Naive B cell (primary cell): ENCODE results near the gene APRT. TPM values are rescaled to one million over a fixed set of nuclear protein-coding genes. Genes with fewer than 3 reads are reported as not detected.

ENCODE experiments used
- ATAC-seq, 2 donors: fragments of 150-1000 bp; cut with Tn5 transposase; 2 replicates each; pipeline ENCODE4 v1.10.0; 2021; ENCODE audit warnings: low read depth in 2 of 2, mild to moderate bottlenecking in 2 of 2, moderate library complexity in 2 of 2
- DNase-seq: peaks from one replicate; pipeline ENCODE4 v3.0.0; 2022
- H3K27ac Mint-ChIP-seq, 6 donors: one replicate each; pipeline ENCODE4 v1.8.0; 2020 to 2022; ENCODE audit warnings: mild to moderate bottlenecking in 6 of 6, mixed read lengths in 6 of 6, moderate library complexity in 5 of 6, inconsistent platforms in 2 of 6
- H3K27me3 Mint-ChIP-seq, 3 donors: one replicate each; pipeline ENCODE4 v1.8.0; 2021 to 2022; ENCODE audit warnings: mixed read lengths in 3 of 3, mild to moderate bottlenecking in 1 of 3
- H3K36me3 Mint-ChIP-seq, 2 donors: one replicate each; pipeline ENCODE4 v1.8.0; 2020 to 2022; ENCODE audit warnings: mixed read lengths in 2 of 2, inconsistent platforms in 1 of 2, mild to moderate bottlenecking in 1 of 2
- H3K4me1 Mint-ChIP-seq, 3 donors: one replicate each; pipeline ENCODE4 v1.8.0; 2020 to 2022; ENCODE audit warnings: mixed read lengths in 3 of 3, inconsistent platforms in 1 of 3, mild to moderate bottlenecking in 1 of 3, moderate library complexity in 1 of 3
- H3K4me3 Mint-ChIP-seq, 8 donors: one replicate each; pipeline ENCODE4 v1.8.0; 2020 to 2022; ENCODE audit warnings: mild to moderate bottlenecking in 8 of 8, mixed read lengths in 8 of 8, moderate library complexity in 8 of 8, inconsistent platforms in 2 of 8
- H3K9me3 Mint-ChIP-seq, 7 donors: one replicate each; pipeline ENCODE4 v1.8.0; 2020 to 2022; ENCODE audit warnings: mixed read lengths in 7 of 7, mild to moderate bottlenecking in 5 of 7, inconsistent platforms in 2 of 7, moderate library complexity in 1 of 7
- polyA plus RNA-seq, 6 donors: library from polyadenylated mRNA; unstranded; fragments of 300-500 nt; fragmentation: Illumina TruSeq; gene quantifications; one replicate each; pipeline ENCODE4 v1.2.3, GENCODE V29; 2021; ENCODE audit warnings: low read depth in 6 of 6

Gene APRT, protein sequence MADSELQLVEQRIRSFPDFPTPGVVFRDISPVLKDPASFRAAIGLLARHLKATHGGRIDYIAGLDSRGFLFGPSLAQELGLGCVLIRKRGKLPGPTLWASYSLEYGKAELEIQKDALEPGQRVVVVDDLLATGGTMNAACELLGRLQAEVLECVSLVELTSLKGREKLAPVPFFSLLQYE
- 100 to 1,000 TPM; 330 to 484 (median 384) TPM for polyA plus RNA-seq

DNA sequence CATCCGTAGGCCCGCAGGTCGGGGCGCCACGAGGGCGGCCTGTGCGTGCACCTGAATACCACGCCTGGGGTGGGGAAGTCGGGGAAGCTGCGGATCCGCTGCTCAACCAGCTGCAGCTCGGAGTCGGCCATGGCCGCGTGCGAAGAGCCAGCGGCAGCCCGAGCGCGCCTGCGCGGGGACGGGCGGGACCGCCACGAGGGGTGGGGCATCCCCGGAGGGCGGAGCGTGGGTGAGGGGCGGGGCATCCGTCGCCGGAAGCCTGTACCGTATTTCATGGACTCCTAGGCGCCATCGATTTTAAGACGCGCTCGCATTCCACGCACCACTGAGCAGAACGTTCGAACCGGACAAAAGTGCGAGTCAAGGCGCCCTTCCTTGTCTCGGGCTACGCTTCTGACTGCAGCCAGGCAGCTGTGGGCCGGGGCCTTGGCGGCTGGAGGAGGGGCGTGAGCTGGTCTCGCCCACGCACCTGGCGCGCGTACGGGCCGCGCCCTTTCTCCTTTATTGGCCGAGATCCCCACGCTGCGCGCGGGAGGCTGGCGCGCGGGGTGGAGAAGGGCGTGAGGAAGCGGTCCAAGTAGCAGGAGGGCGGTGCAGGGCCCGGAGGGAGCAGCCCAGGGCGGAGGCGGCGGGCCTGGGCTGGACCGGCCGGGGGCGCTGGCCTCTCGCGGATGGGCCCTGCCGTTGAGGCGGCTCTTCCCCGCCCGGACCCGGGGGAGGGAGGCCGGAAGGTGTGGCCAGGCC is at the start of gene APRT:
APRT (minus strand) TSS at position 160 of the 744 bp plus-strand sequence; CDS start at position 131, 29 bp downstream.
- no peaks in the 10 kb centered on the region for H3K27me3 Mint-ChIP-seq
- ATAC-seq: peak; percentile 81 to 82
- peak within 1 kb of the TSS; percentile 90 to 99 (median 98) for H3K27ac Mint-ChIP-seq
- no peaks in the 10 kb centered on the region for H3K36me3 Mint-ChIP-seq
- peak within 1 kb of the TSS; percentile 91 to 98 (median 94) for H3K4me3 Mint-ChIP-seq
- peak; percentile 98 for DNase-seq
- peaks cover 12 to 35% (median 14%) of the 10 kb centered on the region in 3 donors for H3K4me1 Mint-ChIP-seq
- no peaks in the 10 kb centered on the region for H3K9me3 Mint-ChIP-seq

DNA sequence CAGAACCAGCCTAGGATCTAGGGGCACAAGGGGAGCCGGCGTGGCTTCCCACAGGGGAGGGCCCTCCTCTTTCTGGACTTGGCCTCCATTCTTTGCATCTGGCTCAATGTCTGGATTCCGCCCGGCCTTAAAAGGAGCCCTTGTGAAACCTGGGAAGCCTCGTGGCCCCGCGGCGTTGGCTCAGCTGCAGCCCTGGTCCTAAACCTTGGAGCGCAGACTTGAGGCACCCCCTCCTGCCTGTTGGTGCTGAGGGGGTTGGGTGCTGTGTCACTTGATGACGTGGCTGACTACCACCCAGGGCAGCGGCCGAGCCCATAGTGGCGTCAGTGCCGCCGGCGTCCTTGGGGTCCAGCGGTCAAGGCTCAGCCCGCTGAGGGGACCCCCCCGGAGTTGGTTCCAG is 49.6 kb upstream of the APRT start:
- Mint-ChIP-seq H3K27me3 (no peaks in the 10 kb centered on the region), H3K27ac (no peak overlapping the region), H3K9me3 (no peaks in the 10 kb centered on the region), H3K4me3 (peak overlapping the region in 1 of 8 donors; percentile 70), H3K36me3 (no peaks in the 10 kb centered on the region), H3K4me1 (peaks cover 12 to 15% (median 14%) of the 10 kb centered on the region in 3 donors)
- no peak for ATAC-seq
- DNase-seq: no peak

DNA sequence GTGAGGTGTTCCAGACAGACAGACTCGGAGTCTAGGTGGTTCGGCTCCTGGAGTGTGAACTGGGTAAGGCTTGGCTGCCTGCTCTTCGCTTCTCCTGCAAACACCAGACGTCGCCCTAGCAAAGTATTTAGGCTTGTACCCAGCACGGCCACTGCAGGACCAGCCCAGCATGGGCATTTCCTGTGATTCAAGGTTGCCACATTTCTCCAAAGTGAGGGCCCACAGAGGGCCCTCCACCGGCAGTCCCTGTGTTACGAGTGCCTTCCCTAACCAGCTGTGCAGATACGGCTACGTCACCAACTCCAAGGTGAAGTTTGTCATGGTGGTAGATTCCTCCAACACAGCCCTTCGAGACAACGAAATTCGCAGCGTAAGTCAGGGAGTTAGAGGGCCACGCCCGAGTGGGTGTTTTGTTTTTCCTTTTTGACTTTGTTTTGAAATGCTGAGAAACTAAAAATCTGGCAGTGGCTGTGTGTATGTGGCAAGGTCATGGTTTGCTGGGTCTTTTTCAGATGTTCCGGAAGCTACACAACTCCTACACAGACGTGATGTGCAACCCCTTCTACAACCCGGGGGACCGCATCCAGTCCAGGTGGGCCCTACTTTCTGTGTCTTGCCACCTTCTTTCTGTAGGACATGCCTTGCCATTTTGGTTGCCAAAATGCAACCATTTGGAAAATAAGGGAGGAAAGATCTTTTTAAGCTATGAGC is 47.8 kb upstream of the APRT start:
- Mint-ChIP-seq H3K36me3 (no peaks in the 10 kb centered on the region), H3K4me3 (peak overlapping the region in 3 of 8 donors; percentile 54 to 76 (median 61)), H3K4me1 (peaks cover 20 to 30% (median 25%) of the 10 kb centered on the region in 3 donors), H3K9me3 (no peaks in the 10 kb centered on the region), H3K27ac (no peak overlapping the region), H3K27me3 (no peaks in the 10 kb centered on the region)
- DNase-seq (no peak), ATAC-seq (no peak)

DNA sequence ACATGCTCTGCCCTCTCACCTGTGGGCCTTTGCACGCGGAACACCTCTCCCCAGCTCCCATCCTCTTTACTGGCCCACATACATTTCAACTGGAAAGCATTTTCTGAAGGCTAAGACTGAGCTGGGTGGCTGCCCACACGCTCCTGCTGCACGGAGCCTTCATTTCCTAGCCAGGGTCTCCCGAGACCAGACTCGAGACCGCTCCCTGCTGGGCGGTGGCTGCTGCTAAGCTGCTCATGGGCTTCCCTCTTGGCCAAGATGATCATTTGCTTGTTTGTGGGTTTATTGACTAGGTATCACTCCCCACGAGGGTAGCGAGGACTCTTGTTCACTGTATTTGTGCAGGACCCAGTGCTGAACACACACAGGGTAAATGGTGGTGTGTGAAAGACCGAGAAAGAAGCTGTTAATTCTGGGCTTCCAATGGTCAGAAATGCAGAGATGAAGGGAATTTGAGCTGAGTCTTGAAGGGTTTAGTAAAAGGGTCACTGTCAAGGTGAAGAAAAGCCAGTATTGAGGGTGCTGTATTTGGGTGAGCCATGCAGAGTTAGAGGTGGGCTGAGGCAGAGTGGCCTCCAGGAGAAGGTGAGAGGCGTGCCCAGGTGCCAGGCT is 46.1 kb upstream of the APRT start:
- Mint-ChIP-seq H3K9me3 (no peaks in the 10 kb centered on the region), H3K4me1 (peaks cover 20 to 33% (median 27%) of the 10 kb centered on the region in 3 donors), H3K27me3 (no peaks in the 10 kb centered on the region), H3K36me3 (no peaks in the 10 kb centered on the region), H3K4me3 (peak overlapping the region; percentile 95 to 100 (median 97)), H3K27ac (peak overlapping the region; percentile 91 to 99 (median 96))
- peak; percentile 49 to 53 for ATAC-seq
- DNase-seq: peak; percentile 64

DNA sequence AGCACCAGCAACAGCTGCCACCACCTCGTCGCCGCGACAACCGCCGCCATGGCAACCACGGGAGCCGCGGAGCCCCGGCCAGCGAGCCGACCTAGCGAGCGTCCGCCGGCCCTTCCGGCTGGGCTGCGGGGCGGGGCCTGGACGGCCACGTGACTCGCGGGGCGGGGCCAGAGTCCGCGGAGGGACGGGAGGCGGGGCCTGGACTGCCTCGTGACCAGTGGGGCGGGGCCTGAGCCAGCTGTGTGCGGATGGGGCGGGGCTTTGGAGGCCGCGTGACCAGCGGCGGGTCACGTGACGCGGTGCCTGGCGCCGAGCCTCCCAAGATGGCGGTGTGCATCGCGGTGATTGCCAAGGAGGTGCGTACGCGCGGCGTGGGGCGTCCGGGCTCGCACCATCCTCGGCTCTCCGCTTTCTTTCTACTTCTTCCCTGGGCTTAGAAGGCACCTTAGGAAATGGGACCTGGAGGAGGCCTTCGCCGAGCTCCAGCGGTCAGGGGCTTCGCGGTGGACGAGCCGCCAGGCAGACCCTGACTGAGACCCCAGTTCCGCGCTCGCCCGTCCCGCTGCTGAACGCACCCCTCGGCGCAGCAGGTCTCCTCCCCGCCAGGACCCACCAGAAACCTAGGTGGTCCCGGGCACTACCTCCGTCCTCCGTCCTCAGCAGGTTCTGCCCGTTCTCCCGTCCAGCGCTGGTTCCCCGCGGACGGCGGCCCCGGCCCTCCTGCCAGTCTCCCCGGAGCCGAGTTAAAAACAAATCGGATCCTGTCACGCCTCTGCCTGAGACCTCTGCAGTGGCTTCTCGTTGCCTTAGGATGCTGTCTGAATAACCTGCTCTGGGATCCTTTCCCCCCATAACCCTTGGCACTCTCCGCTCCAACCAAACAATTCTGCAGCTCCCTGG is 45.4 kb upstream of the APRT start, which contains the start of the genes GALNS and TRAPPC2L:
GALNS (minus strand) TSS at position 120 of the 900 bp plus-strand sequence; CDS start at position 50, 70 bp downstream.
TRAPPC2L (plus strand) TSS at position 300 of the 900 bp plus-strand sequence; CDS start at position 324, 24 bp downstream.
- Mint-ChIP-seq H3K27ac (peak within 1 kb of the TSS; percentile 93 to 99 (median 96)), H3K36me3 (no peaks in the 10 kb centered on the region), H3K4me3 (peak within 1 kb of the TSS; percentile 95 to 100 (median 97)), H3K9me3 (no peaks in the 10 kb centered on the region), H3K27me3 (no peaks in the 10 kb centered on the region), H3K4me1 (peaks cover 20 to 39% (median 34%) of the 10 kb centered on the region in 3 donors)
- ATAC-seq (peak; percentile 72 to 78), DNase-seq (peak; percentile 98)

DNA sequence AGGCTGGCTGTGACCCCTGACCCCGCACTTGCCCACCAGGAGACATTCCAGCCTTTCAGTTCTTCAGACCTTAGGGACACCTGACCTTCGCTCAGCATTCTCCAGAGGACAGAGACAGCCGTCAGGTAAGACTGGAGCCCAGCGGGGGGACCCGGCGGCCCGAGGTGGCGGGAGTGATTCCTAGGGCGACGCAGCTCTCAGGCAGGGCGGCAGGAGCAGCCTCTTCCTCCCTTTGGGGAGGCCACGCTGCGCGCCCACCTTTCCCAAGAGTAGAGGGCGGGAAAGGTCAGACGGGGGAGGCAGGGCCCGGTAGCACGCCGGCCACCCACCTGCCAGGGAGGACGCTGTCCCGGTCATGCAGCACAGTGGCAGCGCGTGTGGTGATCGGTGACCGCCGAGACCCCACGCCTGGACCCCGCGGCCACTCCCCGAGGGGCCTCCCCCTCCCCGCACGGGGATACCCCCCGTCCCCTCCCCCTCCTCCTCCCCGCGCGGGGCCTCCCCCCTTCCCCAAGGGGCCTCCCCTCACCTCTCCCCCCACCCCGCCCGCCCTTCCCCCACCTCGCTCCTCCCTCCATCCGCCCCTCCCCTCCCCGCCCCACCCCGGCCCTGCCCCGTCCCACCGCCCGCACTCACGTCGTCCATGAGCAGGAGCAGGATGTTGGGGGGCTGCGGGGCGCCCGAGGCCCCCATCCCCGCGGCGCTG is 44.5 kb upstream of the APRT start:
- H3K4me1 Mint-ChIP-seq: peaks cover 20 to 40% (median 37%) of the 10 kb centered on the region in 3 donors
- H3K36me3 Mint-ChIP-seq: no peaks in the 10 kb centered on the region
- DNase-seq: peak; percentile 19
- peak; percentile 19 to 35 for ATAC-seq
- H3K27ac Mint-ChIP-seq: peak overlapping the region in 5 of 6 donors; percentile 36 to 95 (median 93)
- peak overlapping the region; percentile 91 to 100 (median 96) for H3K4me3 Mint-ChIP-seq
- no peaks in the 10 kb centered on the region for H3K27me3 Mint-ChIP-seq
- no peaks in the 10 kb centered on the region for H3K9me3 Mint-ChIP-seq

DNA sequence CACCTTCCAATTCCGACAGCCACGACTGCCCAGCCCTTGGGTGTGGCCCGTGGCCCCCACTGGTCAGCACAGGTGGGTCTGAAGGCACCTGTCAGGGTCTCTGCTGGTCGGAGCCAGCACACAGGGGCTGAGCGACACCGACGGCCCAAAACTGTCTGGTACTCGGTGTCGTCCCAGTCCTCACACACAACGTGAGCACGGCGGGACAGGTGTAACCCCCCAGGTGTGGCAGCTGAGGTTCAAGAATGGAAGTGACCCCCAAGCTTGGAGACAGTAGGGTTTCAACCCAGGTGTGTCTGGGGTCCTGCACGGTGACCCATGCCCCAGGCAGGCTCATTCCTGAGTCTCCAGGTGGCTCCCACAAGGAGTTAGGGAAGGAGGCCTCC is 44.0 kb upstream of the APRT start:
- Mint-ChIP-seq H3K27me3 (no peaks in the 10 kb centered on the region), H3K4me3 (peak overlapping the region; percentile 61 to 95 (median 88)), H3K36me3 (no peaks in the 10 kb centered on the region), H3K27ac (peak overlapping the region; percentile 36 to 95 (median 76)), H3K9me3 (no peaks in the 10 kb centered on the region), H3K4me1 (peaks cover 20 to 40% (median 37%) of the 10 kb centered on the region in 3 donors)
- no peak for ATAC-seq
- no peak for DNase-seq

DNA sequence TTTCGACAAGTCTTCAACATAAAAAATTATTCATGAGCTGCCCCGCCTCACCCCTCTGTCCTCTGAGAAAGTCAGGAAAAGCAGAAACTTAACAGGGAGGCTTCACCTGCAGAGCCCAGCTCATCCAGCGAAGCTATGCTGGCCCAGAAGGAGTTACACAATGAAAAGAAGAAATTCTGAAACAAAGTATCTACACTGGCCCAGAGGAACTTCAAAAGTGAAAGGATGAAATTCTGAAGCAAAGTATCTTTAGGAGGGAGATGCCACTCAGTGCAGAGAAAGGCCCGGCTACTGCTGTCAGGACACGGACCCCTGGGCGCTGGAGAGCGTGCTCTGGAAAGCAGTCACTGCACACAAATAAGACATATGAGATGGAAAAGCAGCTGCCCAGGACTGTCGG is 43.4 kb upstream of the APRT start:
- H3K4me1 Mint-ChIP-seq: peaks cover 20 to 40% (median 37%) of the 10 kb centered on the region in 3 donors
- no peak for DNase-seq

DNA sequence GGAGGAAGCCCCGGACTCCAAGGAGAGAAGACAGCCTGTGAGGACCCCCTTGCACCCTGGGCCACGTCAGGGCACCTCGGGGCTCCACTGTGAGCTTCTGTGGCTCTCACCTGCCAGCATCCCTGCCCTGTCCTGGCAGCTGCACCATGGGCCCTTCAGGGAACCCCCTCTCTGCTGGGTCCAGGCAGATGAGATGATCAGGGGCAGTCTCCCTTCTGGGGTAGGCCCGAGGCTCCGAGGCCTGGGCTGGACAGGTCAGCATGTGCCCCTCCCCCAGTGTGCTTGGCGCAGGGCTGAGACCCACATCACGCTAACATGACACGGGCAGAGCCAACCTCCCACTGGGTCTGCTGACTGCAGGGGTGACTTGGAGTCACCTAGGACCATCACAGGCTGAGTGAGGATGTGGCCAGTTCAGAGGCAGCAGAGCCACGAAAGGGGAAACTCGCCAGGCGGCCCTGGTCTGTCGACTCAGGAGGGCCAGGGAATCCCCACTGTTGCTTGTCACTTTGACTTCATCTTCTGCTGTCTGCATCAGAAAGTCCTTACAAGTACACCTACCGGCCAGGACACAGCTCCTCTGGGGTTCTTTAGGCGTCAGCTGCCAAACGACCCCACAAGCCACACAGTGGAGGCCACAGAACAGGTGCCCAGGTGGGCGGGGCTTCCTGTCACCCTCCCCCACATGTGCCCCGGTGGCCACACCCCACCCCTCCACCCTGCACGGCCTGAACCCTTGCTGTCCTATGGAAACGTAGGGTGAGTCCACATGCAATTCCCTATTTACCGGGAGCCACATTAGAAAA is 42.8 kb upstream of the APRT start:
- Mint-ChIP-seq H3K9me3 (no peaks in the 10 kb centered on the region), H3K36me3 (no peaks in the 10 kb centered on the region), H3K4me1 (peaks cover 20 to 40% (median 37%) of the 10 kb centered on the region in 3 donors), H3K4me3 (peak overlapping the region in 7 of 8 donors; percentile 76 to 95 (median 87)), H3K27ac (peak overlapping the region; percentile 69 to 98 (median 90)), H3K27me3 (no peaks in the 10 kb centered on the region)
- peak; percentile 57 to 69 for ATAC-seq
- DNase-seq: peak; percentile 68

More for the DNA sequence above, 43.4 kb upstream of the APRT start:
- no peaks in the 10 kb centered on the region for H3K36me3 Mint-ChIP-seq
- no peak for ATAC-seq
- no peaks in the 10 kb centered on the region for H3K9me3 Mint-ChIP-seq
- peak overlapping the region; percentile 71 to 95 (median 85) for H3K4me3 Mint-ChIP-seq
- peak overlapping the region; percentile 82 to 98 (median 90) for H3K27ac Mint-ChIP-seq
- no peaks in the 10 kb centered on the region for H3K27me3 Mint-ChIP-seq

DNA sequence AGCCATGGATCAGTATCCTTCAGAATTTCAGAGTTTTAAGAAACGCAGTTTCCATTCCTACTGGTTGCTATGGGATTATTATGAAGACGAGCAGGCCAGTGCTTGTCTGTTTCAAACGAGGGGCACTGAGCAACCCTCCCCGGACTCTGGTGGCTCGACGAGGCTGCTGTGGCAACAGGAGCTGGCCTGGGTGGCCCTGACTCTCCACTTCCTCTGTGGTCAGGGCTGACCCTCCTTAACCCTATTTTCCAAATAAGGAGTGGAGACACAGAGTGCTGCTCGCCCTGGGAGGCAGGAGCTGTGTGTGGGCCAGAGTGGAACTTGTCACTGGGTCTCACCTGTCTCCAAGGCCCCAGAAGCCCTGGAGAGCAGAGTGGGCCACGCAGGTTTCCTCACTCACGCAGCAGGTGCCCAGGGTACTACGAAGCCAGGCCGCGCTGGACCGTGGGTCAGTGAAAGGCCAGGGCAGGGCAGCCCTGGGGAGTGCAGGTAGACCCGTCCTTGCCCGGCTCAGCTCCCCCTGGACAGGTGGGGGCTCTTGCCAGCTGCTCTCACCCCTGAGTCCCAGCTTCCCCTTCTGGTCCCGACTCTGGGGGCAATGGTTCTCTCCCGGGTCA is 41.7 kb upstream of the APRT start:
- H3K4me3 Mint-ChIP-seq: no peak overlapping the region
- no peak for ATAC-seq
- no peaks in the 10 kb centered on the region for H3K9me3 Mint-ChIP-seq
- no peaks in the 10 kb centered on the region for H3K36me3 Mint-ChIP-seq
- H3K27ac Mint-ChIP-seq: peak overlapping the region in 2 of 6 donors; percentile 22 to 30
- no peak for DNase-seq
- H3K4me1 Mint-ChIP-seq: peaks cover 18 to 36% (median 33%) of the 10 kb centered on the region in 3 donors
- H3K27me3 Mint-ChIP-seq: no peaks in the 10 kb centered on the region

DNA sequence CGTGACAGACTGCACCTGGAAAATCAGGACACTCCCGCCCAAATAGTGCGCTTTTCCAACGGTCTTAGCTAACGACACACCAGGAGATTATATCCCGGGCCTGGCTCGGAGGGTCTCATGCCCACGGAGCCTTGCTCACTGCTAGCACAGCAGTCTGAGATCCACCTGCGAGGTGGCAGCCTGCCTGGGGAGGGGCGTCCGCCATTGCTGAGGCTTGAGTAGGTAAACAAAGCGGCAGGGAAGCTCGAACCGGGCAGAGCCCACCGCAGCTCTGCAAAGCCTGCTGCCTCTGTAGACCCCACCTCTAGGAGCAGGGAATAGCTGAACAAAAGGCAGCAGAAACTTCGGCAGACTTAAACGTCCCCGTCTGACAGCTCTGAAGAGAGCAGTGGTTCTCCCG is 39.9 kb upstream of the APRT start:
- DNase-seq: no peak
- H3K27ac Mint-ChIP-seq: peak overlapping the region in 1 of 6 donors; percentile 24

More for the DNA sequence above, 39.9 kb upstream of the APRT start:
- H3K27me3 Mint-ChIP-seq: no peaks in the 10 kb centered on the region
- H3K4me3 Mint-ChIP-seq: no peak overlapping the region
- peaks cover 8 to 25% (median 22%) of the 10 kb centered on the region in 3 donors for H3K4me1 Mint-ChIP-seq
- no peaks in the 10 kb centered on the region for H3K36me3 Mint-ChIP-seq
- no peak for ATAC-seq
- no peaks in the 10 kb centered on the region for H3K9me3 Mint-ChIP-seq
